ENCODE measurements around the gene MAP6.

DNA sequence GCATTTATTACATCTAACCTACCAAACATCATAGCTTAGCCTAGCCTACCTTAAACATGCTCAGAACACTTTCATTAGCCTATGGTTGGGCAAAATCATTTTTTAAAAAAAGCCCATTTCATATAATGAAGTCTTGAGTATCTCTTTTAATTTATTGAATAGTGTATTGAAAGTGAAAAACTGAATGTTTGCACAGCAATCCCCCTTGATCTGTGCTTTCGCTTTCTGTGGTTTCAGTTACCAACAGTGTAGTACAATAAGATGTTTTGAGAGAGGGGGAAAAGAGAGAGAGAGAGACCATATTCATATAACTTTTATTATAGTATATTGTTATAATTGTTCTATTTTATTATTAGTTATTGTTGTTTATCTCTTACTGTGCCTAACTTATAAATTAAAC lies 8.4 kb upstream of the MAP6 start:
- TF ChIP-seq, protein P1, sequence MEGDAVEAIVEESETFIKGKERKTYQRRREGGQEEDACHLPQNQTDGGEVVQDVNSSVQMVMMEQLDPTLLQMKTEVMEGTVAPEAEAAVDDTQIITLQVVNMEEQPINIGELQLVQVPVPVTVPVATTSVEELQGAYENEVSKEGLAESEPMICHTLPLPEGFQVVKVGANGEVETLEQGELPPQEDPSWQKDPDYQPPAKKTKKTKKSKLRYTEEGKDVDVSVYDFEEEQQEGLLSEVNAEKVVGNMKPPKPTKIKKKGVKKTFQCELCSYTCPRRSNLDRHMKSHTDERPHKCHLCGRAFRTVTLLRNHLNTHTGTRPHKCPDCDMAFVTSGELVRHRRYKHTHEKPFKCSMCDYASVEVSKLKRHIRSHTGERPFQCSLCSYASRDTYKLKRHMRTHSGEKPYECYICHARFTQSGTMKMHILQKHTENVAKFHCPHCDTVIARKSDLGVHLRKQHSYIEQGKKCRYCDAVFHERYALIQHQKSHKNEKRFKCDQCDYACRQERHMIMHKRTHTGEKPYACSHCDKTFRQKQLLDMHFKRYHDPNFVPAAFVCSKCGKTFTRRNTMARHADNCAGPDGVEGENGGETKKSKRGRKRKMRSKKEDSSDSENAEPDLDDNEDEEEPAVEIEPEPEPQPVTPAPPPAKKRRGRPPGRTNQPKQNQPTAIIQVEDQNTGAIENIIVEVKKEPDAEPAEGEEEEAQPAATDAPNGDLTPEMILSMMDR (conservative IDR thresholded peaks at IDR 0.05; ENCODE audit: low read depth in 2 of 2), result no peak
- TF ChIP-seq POLR2AphosphoS5 (IDR thresholded peaks at IDR 0.05; ENCODE audit: low read depth) (no peak), EZH2 (IDR thresholded peaks at IDR 0.05; ENCODE audit: low read depth, unreplicated experiment) (no peak)
